Upper lobe of left lung (tissue), 4 donors: ENCODE data around the gene TCERG1.

Experiments used
- CTCF ChIP-seq, 6 experiments: fragments of 450-650 bp in 4 of 6; fragments of 200-600 bp in 2 of 6; sonication (generic) in 2 of 6; IDR thresholded peaks; one replicate each; pipeline ENCODE4 v1.5.1; 2016 to 2019; ENCODE audit warnings: antibody characterized with exemption in 6 of 6
- EP300 ChIP-seq, 4 donors: sonication (generic); formaldehyde crosslinking; IDR thresholded peaks; one replicate each; pipeline ENCODE4 v1.5.1; 2017; ENCODE audit warnings: antibody characterized with exemption in 4 of 4, control low read depth in 2 of 4
- POLR2A ChIP-seq, 4 donors: fragments of 450-650 bp; IDR thresholded peaks; one replicate each; pipeline ENCODE4 v1.5.1; 2016 to 2017; ENCODE audit warnings: antibody characterized with exemption in 4 of 4, mild to moderate bottlenecking in 2 of 4

- no peak for TF ChIP-seq CTCF (IDR thresholded peaks at IDR 0.05)
- TF ChIP-seq POLR2A (IDR thresholded peaks at IDR 0.05), result no peak
- TF ChIP-seq EP300 (IDR thresholded peaks at IDR 0.05), result no peak
These were observed 68.5 kb downstream of the TCERG1 start for GRCh38 chr5:146515473-146516150.
